Lower leg skin (tissue), 4 donors: Measurements from ENCODE around the gene AURKA. TPM values are rescaled to one million over a fixed set of nuclear protein-coding genes. Genes with fewer than 3 reads are reported as not detected.
"Not testable (repeated sequence)": the region's sequence is repeated elsewhere in the genome, so short reads cannot be mapped to it uniquely, and the experiment has no call there.

Experiments
- DNase-seq, 2 donors: peaks; one replicate each; pipeline ENCODE4 v3.0.0-alpha.2; 2019; ENCODE audit warnings: low spot score in 2 of 2
- H3K4me3 ChIP-seq: fragments of 200-600 bp; sonication (generic); 2 replicates; pipeline ENCODE4 v1.5.1; 2017; ENCODE audit warnings: mild to moderate bottlenecking, low read depth; ENCODE audit not compliant: poor library complexity, severe bottlenecking
- CTCF ChIP-seq, 3 donors: fragments of 450-650 bp; IDR thresholded peaks; one replicate each; pipeline ENCODE4 v1.5.1; 2016; ENCODE audit warnings: antibody characterized with exemption in 3 of 3, mild to moderate bottlenecking in 3 of 3, moderate library complexity in 2 of 3
- POLR2A ChIP-seq, 2 donors: fragments of 450-650 bp; IDR thresholded peaks; one replicate each; pipeline ENCODE4 v1.6.1; 2016 to 2017; ENCODE audit warnings: antibody characterized with exemption in 2 of 2, mild to moderate bottlenecking in 1 of 2, moderate library complexity in 1 of 2
- WGBS, 2 donors: methylation state at CpG; one replicate each; pipeline ENCODE4 v1.1.5; 2018; 5-methylcytosine and 5-hydroxymethylcytosine counted together
- intact Hi-C: fragments of 100-400 bp; cut with DNase I; formaldehyde crosslinking; loops from one replicate; pipeline ENCODE4 v1.15.0; 2023; ENCODE audit warnings: low total_unique reads
- total RNA-seq, 4 donors: library from RNA; depleted of rRNA; stranded (reverse); fragments of >200 nt; gene quantifications; one replicate each; pipeline ENCODE4 v1.1.0, GENCODE V29; 2016

The AURKA gene
- total RNA-seq, 4 donors from 2014 or later = 3.9 to 8.7 (median 5.9) TPM

DNA sequence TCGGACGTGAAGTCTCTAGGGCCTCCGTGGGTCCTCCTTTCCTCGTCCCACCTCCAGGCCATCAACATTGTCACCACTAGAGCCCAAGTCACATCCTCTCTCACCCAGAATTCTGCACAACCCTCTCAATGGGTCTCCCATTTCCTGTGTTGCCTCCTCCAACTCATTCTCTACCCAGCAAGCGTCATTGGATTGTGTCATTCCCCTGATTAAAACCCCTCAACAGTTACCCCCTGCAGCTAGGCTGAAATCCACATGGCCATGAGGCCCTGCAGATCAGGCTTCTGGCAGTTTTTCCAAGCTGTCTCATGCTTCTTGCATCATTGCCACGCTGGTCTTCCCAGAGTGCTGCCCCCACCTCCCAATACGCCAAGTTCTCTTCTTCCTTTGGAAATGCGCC is 46.1 kb downstream of the AURKA start:
- TF ChIP-seq POLR2A (IDR thresholded peaks at IDR 0.05) = no peak
- TF ChIP-seq CTCF (IDR thresholded peaks at IDR 0.05) = no peak
- no peak for DNase-seq
- H3K4me3 ChIP-seq = no peak overlapping the region
- WGBS, 2 donors = 82 to 85% methylated on average over 8 of the region's 8 CpGs
- intact Hi-C loops = no loop called here

GRCh38 chr20:56343861-56344381 is 48.1 kb downstream of the AURKA start:
- intact Hi-C loops = loop anchor here (5.0 kb wide), 1 partner anchor 142 kb away; no protein-coding TSS in a partner anchor
- TF ChIP-seq CTCF (IDR thresholded peaks at IDR 0.05) (no peak), POLR2A (IDR thresholded peaks at IDR 0.05) (no peak)
- H3K4me3 ChIP-seq = no peak overlapping the region
- WGBS, 2 donors = 1 to 3% methylated on average over 32 to 40 of the region's 41 CpGs
- no peak for DNase-seq

DNA sequence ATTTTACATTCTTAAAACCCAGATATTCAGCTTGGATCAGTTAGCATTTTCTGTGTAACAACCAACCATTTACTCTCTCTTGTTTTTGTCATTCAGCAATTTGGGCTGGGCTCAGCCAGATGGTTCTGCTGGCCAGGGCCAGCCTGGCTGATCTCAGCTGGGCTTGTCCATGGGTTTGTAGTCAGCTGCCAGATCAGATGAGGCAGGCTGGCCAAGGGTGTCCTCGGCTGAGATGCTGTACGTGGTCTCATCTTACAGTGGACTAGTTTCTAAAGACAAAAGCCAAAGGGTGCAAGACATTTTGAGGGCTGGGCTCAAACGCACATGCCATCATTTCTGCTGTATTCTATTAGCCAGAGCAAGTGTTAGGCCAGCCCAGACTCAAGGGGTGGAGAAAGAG is 49.2 kb downstream of the AURKA start:
- intact Hi-C loops = loop anchor here (5.0 kb wide), 1 partner anchor 140 kb away; no protein-coding TSS in a partner anchor
- WGBS, 2 donors = 54 to 56% methylated on average over 3 of the region's 3 CpGs
- no peak overlapping the region for H3K4me3 ChIP-seq
- DNase-seq = no peak
- no peak for TF ChIP-seq POLR2A (IDR thresholded peaks at IDR 0.05)
- TF ChIP-seq CTCF (IDR thresholded peaks at IDR 0.05) = no peak

- WGBS, 2 donors = 77 to 84% methylated on average over 7 to 8 of the region's 8 CpGs
- DNase-seq, intact Hi-C loops, H3K4me3 ChIP-seq: not testable (repeated sequence)
These were observed 55.3 kb downstream of the AURKA start for GRCh38 chr20:56336709-56337108.

DNA sequence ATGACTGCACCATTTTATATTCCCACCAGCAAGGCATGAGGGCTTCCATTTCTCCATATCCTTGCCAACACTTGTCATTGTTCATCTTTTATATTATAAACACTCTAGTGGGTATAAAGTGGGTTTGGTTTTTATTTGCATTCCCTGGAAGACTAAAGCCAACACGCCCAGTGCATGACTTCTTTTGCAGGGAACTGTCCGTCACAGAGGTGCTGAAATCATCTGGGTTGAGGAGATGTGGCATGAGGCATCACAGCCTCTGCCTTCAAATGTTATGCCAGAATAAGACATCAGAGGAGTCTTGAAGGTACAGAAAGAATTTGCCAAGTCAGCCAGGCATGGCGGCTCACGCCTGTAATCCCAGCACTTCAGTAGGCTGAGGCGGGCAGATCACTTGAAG is 63.2 kb downstream of the AURKA start:
- H3K4me3 ChIP-seq = no peak overlapping the region
- intact Hi-C loops = no loop called here
- no peak for DNase-seq
- TF ChIP-seq POLR2A (IDR thresholded peaks at IDR 0.05) (no peak), CTCF (IDR thresholded peaks at IDR 0.05) (no peak)
- 43 to 50% methylated on average over 5 of the region's 5 CpGs for WGBS, 2 donors

DNA sequence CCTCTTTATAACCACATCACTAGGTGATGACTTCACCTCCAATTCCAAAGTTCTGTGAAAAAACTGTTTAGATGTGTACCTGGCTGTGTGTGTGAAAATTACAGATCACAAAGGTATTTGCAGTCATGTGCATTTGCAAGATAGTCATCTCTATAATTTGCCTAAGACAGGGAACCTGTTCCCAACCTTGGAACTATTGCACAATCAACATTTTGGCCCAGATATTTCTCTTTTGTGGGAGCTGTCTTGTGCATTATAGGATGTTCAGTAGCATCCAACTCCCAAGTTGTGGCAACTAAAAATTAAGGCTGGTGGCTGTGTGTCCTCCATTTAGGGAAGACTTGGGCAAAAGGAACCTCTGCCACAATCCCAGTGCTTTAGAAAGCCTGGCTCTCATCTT is 67.2 kb downstream of the AURKA start:
- intact Hi-C loops = no loop called here
- H3K4me3 ChIP-seq = no peak overlapping the region
- no peak for DNase-seq
- no peak for TF ChIP-seq POLR2A (IDR thresholded peaks at IDR 0.05)
- no peak for TF ChIP-seq CTCF (IDR thresholded peaks at IDR 0.05)
